Measurements from ENCODE around the gene NPR1. TPM values are rescaled to one million over a fixed set of nuclear protein-coding genes. Genes with fewer than 3 reads are reported as not detected.

The NPR1 gene
- total RNA-seq, 1 experiment from 2014 or later = 16.5 TPM

DNA sequence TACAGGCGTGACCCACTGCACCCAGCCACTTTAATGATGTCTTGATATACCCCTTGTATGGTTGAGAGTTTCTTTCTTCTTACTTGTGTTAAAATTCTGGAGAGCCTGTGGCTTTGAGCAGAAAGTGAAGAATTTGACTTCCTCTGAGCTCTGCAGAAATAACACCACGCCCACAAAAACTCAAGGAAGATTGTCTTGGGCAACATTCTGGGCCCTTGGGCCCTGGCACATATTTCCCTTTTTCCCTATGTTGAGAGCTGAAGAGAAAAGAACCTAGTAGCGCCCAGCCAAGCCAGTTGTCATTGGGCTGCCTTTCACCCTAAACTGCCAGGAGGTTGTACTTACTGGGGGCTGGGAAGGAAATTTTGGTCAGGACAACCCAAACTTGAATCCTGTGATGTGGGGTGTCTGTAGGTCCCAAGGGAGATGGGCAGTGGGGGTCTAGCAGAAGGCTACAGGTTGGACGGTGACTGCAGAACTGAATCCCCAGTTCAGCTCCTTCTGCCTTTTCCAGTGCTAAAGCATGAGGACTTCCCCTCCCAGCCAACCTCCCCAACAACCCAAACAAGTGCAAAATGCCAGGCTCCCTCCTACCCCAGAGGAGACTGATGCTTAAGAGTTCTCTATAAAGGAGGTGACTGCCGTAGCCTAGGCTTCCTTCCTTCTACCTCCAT is 31.7 kb upstream of the NPR1 start (continued):
- TF ChIP-seq ELF4 (CRISPR knock-in tag; IDR thresholded peaks at IDR 0.05; ENCODE audit: low read depth) = no peak
- TF ChIP-seq, protein P1, sequence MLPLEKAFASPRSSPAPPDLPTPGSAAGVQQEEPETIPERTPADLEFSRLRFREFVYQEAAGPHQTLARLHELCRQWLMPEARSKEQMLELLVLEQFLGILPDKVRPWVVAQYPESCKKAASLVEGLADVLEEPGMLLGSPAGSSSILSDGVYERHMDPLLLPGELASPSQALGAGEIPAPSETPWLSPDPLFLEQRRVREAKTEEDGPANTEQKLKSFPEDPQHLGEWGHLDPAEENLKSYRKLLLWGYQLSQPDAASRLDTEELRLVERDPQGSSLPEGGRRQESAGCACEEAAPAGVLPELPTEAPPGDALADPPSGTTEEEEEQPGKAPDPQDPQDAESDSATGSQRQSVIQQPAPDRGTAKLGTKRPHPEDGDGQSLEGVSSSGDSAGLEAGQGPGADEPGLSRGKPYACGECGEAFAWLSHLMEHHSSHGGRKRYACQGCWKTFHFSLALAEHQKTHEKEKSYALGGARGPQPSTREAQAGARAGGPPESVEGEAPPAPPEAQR (CRISPR knock-in tag; IDR thresholded peaks at IDR 0.05) = no peak

DNA sequence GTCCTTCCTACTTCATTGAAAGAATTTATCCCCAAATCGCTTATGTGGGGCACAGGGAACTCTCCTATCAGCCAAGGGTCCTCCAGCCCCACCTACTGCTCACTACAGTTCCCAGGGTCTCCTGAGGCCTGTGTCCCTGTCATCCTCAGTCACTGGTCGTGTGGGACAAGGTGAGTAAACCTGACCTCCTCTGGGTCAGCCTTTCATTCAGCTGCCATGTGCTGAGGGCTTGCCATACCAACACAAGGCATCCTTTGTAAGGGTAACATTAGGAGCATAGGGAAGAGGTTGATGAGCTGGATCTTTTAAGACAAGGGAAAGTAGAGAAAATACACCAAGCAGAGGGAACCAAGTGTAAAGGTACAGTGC is 31.2 kb upstream of the NPR1 start:
- ATAC-seq = peak; percentile 80
- TF ChIP-seq, protein P2, sequence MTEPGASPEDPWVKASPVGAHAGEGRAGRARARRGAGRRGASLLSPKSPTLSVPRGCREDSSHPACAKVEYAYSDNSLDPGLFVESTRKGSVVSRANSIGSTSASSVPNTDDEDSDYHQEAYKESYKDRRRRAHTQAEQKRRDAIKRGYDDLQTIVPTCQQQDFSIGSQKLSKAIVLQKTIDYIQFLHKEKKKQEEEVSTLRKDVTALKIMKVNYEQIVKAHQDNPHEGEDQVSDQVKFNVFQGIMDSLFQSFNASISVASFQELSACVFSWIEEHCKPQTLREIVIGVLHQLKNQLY (CRISPR knock-in tag; IDR thresholded peaks at IDR 0.05) = no peak
- 0 out of 2 replicates have a peak, but pooled peaks have one; percentile 27 for TF ChIP-seq TEAD1 (CRISPR knock-in tag; IDR thresholded peaks at IDR 0.05)
- TF ChIP-seq, protein P3, sequence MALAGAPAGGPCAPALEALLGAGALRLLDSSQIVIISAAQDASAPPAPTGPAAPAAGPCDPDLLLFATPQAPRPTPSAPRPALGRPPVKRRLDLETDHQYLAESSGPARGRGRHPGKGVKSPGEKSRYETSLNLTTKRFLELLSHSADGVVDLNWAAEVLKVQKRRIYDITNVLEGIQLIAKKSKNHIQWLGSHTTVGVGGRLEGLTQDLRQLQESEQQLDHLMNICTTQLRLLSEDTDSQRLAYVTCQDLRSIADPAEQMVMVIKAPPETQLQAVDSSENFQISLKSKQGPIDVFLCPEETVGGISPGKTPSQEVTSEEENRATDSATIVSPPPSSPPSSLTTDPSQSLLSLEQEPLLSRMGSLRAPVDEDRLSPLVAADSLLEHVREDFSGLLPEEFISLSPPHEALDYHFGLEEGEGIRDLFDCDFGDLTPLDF (CRISPR knock-in tag; IDR thresholded peaks at IDR 0.05) = peak; percentile 54; the same call in 1 of the 2 replicates
- ChIA-PET CTCF (interaction anchor here (0.5 to 2.2 kb wide), 9 partner anchors 13 to 320 kb away, joined by 3 to 12 read pairs (median 4); partner anchors contain the start of genes CHTOP, CREB3L4 and S100A13), POLR2A (interaction anchor here (1.0 to 3.4 kb wide), 2 partner anchors 13 kb away, joined by 5 to 14 read pairs; partner anchors contain the start of gene CHTOP)
- Mint-ChIP-seq H3K27ac (peak overlapping the region; percentile 94), H3K36me3 (peaks cover 37% of the 10 kb centered on the region), H3K4me1 (peaks cover 8% of the 10 kb centered on the region), H3K4me3 (no peak overlapping the region), H3K27me3 (ENCODE audit: low read depth) (no peaks in the 10 kb centered on the region), H3K9me3 (no peaks in the 10 kb centered on the region)
- DNase-seq (ENCODE audit: low spot score) = no peak

DNA sequence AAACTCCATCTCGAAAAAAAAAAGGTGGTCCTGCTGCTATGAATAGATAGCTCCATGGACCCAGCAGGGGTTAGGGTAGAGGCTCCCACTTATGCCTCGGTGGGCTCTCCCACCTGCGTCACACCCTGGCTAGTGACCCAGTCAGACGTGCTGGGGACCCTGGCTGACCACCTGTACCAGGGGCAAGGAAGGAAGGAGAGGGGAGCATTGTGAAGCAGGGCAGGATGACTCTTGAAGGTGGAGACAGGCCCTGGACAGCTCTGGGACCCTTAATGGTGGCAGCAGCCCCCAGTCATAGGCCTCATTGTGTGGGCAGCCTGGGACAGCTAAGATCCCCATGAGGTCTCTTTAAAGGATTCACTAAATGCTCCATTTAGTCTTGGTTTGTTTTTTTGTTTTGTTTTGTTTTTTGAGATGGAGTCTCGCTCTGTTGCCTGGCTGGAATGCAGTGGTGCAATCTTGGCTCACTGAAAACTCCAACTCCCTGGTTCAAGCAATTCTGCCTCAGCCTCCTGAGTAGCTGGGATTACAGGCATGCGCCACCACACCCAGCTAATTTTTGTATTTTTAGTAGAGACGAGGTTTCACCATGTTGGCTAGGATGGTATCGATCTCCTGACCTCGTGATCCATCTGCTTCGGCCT is 30.4 kb upstream of the NPR1 start:
- H3K9me3 Mint-ChIP-seq = no peaks in the 10 kb centered on the region
- peak overlapping the region; percentile 64; the same call in 1 of the 2 replicates for H3K27ac Mint-ChIP-seq
- TF ChIP-seq, protein P4, sequence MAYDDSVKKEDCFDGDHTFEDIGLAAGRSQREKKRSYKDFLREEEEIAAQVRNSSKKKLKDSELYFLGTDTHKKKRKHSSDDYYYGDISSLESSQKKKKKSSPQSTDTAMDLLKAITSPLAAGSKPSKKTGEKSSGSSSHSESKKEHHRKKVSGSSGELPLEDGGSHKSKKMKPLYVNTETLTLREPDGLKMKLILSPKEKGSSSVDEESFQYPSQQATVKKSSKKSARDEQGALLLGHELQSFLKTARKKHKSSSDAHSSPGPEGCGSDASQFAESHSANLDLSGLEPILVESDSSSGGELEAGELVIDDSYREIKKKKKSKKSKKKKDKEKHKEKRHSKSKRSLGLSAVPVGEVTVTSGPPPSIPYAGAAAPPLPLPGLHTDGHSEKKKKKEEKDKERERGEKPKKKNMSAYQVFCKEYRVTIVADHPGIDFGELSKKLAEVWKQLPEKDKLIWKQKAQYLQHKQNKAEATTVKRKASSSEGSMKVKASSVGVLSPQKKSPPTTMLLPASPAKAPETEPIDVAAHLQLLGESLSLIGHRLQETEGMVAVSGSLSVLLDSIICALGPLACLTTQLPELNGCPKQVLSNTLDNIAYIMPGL (CRISPR knock-in tag; IDR thresholded peaks at IDR 0.05) = no peak
- peak; percentile 79 for TF ChIP-seq NFATC4 (CRISPR knock-in tag; IDR thresholded peaks at IDR 0.05)
- TF ChIP-seq, protein P5, sequence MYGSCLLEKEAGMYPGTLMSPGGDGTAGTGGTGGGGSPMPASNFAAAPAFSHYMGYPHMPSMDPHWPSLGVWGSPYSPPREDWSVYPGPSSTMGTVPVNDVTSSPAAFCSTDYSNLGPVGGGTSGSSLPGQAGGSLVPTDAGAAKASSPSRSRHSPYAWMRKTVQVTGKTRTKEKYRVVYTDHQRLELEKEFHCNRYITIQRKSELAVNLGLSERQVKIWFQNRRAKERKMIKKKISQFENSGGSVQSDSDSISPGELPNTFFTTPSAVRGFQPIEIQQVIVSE (CRISPR knock-in tag; IDR thresholded peaks at IDR 0.05; ENCODE audit: borderline replicate concordance) = no peak
- TF ChIP-seq ZNF416 (CRISPR knock-in tag; IDR thresholded peaks at IDR 0.05) = peak; percentile 28; the same call in 1 of the 2 replicates
- TF ChIP-seq, protein P6, sequence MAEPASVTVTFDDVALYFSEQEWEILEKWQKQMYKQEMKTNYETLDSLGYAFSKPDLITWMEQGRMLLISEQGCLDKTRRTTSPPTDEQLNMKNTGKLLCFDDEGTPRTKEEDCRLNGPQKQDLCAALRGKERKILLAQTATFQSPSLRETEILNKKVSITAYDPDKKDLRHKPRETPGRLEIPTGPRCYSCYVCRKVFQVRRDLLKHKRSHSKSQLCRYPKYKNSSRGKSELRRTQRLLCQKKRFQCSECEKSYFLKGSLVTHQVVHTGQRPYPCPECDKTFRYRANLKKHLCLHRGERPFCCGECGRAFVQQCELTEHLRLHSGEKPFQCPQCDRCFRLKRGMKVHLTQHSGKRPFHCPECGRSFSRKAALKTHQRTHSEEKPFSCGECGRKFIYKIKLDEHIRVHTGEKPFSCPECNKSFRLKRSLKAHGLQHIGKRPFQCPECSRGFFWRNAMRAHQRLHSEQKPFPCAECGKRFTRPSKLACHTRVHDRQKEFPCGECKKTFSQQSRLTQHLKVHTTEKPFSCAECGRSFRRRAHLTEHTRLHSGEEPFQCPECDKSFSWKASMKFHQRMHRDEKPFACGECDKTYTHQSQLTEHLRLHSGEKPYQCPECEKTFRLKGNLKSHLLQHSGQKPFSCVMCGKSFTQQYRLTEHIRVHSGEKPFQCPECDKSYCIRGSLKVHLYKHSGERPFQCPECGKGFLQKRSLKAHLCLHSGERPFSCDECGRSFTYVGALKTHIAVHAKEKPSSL (CRISPR knock-in tag; conservative IDR thresholded peaks at IDR 0.05) = peak; percentile 58; the same call in 1 of the 2 replicates
- TF ChIP-seq MXD4 (CRISPR knock-in tag; IDR thresholded peaks at IDR 0.05; ENCODE audit: borderline replicate concordance) = no peak
- no peak for TF ChIP-seq HMGA2 (CRISPR knock-in tag; IDR thresholded peaks at IDR 0.05)
- TF ChIP-seq ZBTB21 (CRISPR knock-in tag; IDR thresholded peaks at IDR 0.05; ENCODE audit: borderline replicate concordance) = no peak
- TF ChIP-seq, protein P7, sequence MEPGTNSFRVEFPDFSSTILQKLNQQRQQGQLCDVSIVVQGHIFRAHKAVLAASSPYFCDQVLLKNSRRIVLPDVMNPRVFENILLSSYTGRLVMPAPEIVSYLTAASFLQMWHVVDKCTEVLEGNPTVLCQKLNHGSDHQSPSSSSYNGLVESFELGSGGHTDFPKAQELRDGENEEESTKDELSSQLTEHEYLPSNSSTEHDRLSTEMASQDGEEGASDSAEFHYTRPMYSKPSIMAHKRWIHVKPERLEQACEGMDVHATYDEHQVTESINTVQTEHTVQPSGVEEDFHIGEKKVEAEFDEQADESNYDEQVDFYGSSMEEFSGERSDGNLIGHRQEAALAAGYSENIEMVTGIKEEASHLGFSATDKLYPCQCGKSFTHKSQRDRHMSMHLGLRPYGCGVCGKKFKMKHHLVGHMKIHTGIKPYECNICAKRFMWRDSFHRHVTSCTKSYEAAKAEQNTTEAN (CRISPR knock-in tag; IDR thresholded peaks at IDR 0.05) = no peak
- TF ChIP-seq, protein P8, sequence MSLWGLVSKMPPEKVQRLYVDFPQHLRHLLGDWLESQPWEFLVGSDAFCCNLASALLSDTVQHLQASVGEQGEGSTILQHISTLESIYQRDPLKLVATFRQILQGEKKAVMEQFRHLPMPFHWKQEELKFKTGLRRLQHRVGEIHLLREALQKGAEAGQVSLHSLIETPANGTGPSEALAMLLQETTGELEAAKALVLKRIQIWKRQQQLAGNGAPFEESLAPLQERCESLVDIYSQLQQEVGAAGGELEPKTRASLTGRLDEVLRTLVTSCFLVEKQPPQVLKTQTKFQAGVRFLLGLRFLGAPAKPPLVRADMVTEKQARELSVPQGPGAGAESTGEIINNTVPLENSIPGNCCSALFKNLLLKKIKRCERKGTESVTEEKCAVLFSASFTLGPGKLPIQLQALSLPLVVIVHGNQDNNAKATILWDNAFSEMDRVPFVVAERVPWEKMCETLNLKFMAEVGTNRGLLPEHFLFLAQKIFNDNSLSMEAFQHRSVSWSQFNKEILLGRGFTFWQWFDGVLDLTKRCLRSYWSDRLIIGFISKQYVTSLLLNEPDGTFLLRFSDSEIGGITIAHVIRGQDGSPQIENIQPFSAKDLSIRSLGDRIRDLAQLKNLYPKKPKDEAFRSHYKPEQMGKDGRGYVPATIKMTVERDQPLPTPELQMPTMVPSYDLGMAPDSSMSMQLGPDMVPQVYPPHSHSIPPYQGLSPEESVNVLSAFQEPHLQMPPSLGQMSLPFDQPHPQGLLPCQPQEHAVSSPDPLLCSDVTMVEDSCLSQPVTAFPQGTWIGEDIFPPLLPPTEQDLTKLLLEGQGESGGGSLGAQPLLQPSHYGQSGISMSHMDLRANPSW (CRISPR knock-in tag; conservative IDR thresholded peaks at IDR 0.05; ENCODE audit: low read depth) = no peak

More for the DNA sequence above, 30.4 kb upstream of the NPR1 start:
- H3K27me3 Mint-ChIP-seq (ENCODE audit: low read depth) = no peaks in the 10 kb centered on the region
- DNase-seq (ENCODE audit: low spot score) = no peak
- peaks cover 8% of the 10 kb centered on the region for H3K4me1 Mint-ChIP-seq
- ChIA-PET CTCF (interaction anchor here (0.5 to 2.2 kb wide), 10 partner anchors 14 to 319 kb away, joined by 3 to 12 read pairs (median 4); partner anchors contain the start of genes CHTOP, CREB3L4, S100A13 and S100A6), POLR2A (interaction anchor here (0.8 to 3.4 kb wide), 4 partner anchors 12 to 61 kb away, joined by 4 to 14 read pairs (median 5); partner anchors contain the start of genes CHTOP, S100A1 and S100A13)
- ATAC-seq = no peak; the same call in 1 of the 2 replicates
- no peak overlapping the region for H3K4me3 Mint-ChIP-seq
- H3K36me3 Mint-ChIP-seq = peaks cover 29% of the 10 kb centered on the region
